ENCODE measurements around the gene WAPL. TPM values are rescaled to one million over a fixed set of nuclear protein-coding genes. Genes with fewer than 3 reads are reported as not detected.

WAPL gene
- total and polyA plus RNA-seq, 2 of the 13 experiments (the other 11 are each of a cell fraction or from before 2014, with no cell fraction given) = 13.2 to 43.5 TPM

DNA sequence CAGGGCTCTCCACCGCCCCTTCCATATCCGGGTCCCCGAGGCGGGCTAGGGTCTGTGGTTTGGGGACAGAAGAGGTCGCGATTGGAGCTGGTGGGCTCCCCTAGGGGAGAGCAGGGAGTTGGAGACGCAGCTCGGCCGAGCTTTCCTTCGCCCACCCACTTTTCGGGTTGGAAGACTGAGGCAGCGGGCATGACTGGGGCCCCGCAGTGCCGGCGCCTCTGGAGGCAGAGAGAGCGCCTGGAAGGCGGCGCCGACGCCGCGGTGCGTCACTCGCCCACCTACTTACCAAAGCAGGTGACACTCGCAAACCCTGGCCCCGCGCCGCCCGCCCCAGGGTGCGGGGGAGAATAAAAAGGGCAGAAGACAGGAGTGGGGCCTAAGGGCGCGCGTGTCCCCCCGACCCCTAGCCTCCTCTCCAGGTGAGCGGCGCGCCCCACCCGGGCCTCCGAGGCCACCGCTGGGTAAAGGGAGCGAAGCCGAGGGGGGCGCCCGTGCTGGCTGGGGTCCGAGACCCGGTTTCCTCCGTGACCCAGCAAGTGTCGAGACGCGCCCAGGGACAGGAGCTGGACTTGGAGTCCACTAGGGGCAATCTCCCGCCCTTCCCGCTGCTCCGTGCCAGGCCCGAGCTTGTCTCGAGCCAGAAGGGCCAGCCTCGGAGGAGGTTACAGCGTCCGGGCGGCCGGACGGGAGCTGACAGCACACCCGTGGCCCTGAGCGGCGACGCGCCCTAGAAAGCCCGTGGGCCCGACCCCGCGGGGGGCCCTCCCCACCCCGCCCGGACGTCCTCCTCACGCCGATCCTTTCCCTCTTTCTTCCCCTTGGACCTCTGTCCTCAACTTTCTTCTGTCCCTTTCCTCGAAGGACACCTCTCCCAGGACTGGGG is 120.6 kb downstream of the WAPL start (continued):
- TF ChIP-seq, protein P1, sequence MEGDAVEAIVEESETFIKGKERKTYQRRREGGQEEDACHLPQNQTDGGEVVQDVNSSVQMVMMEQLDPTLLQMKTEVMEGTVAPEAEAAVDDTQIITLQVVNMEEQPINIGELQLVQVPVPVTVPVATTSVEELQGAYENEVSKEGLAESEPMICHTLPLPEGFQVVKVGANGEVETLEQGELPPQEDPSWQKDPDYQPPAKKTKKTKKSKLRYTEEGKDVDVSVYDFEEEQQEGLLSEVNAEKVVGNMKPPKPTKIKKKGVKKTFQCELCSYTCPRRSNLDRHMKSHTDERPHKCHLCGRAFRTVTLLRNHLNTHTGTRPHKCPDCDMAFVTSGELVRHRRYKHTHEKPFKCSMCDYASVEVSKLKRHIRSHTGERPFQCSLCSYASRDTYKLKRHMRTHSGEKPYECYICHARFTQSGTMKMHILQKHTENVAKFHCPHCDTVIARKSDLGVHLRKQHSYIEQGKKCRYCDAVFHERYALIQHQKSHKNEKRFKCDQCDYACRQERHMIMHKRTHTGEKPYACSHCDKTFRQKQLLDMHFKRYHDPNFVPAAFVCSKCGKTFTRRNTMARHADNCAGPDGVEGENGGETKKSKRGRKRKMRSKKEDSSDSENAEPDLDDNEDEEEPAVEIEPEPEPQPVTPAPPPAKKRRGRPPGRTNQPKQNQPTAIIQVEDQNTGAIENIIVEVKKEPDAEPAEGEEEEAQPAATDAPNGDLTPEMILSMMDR (CRISPR knock-in tag; IDR thresholded peaks at IDR 0.05) = peak; percentile 35; the same call in 1 of the 2 replicates
- TF ChIP-seq ZNF124 (CRISPR knock-in tag; IDR thresholded peaks at IDR 0.05) (0 out of 2 replicates have a peak, but pooled peaks have one; percentile 25), ZNF292 (CRISPR knock-in tag; IDR thresholded peaks at IDR 0.05; ENCODE audit: borderline replicate concordance, low read depth) (peak; percentile 7; the same call in 1 of the 2 replicates), ZNF451 (CRISPR knock-in tag; IDR thresholded peaks at IDR 0.05) (0 out of 2 replicates have a peak, but pooled peaks have one; percentile 70), ZNF777 (CRISPR knock-in tag; IDR thresholded peaks at IDR 0.05) (peak; percentile 59; the same call in 1 of the 2 replicates), TOE1 (CRISPR knock-in tag; IDR thresholded peaks at IDR 0.05) (no peak), PRPF4 (IDR thresholded peaks at IDR 0.05; ENCODE audit: low read depth, low read length, poor library complexity, severe bottlenecking) (no peak), PCBP1 (IDR thresholded peaks at IDR 0.05; ENCODE audit: borderline replicate concordance, low read depth, low read length) (peak; percentile 30; the same call in 1 of the 2 replicates), ZNF556 (CRISPR knock-in tag; IDR thresholded peaks at IDR 0.05; ENCODE audit: borderline replicate concordance) (0 out of 2 replicates have a peak, but pooled peaks have one; percentile 4), FIP1L1 (IDR thresholded peaks at IDR 0.05; ENCODE audit: borderline replicate concordance, insufficient read depth, low read depth, low read length) (no peak), PHF20 (CRISPR knock-in tag; IDR thresholded peaks at IDR 0.05) (0 out of 2 replicates have a peak, but pooled peaks have one; percentile 21), ZNF232 (CRISPR knock-in tag; IDR thresholded peaks at IDR 0.05; ENCODE audit: borderline replicate concordance) (0 out of 2 replicates have a peak, but pooled peaks have one; percentile 8), HES4 (CRISPR knock-in tag; IDR thresholded peaks at IDR 0.05; ENCODE audit: borderline replicate concordance) (0 out of 2 replicates have a peak, but pooled peaks have one; percentile 27), ELF4 (CRISPR knock-in tag; IDR thresholded peaks at IDR 0.05; ENCODE audit: borderline replicate concordance) (0 out of 2 replicates have a peak, but pooled peaks have one; percentile 33), TBX2 (CRISPR knock-in tag; IDR thresholded peaks at IDR 0.05; ENCODE audit: borderline replicate concordance) (peak; percentile 12), SOX13 (IDR thresholded peaks at IDR 0.05) (no peak), SOX13 (CRISPR knock-in tag; conservative IDR thresholded peaks at IDR 0.05 in 1 of 2, IDR thresholded peaks at IDR 0.05 in 1 of 2) (no peak), ATF7-NPFF (CRISPR knock-in tag; IDR thresholded peaks at IDR 0.05; ENCODE audit: low read depth) (peak; percentile 42; the same call in 1 of the 2 replicates), SPEN (CRISPR knock-in tag; IDR thresholded peaks at IDR 0.05; ENCODE audit: low read depth) (0 out of 2 replicates have a peak, but pooled peaks have one; percentile 28)
- TF ChIP-seq, protein P2, sequence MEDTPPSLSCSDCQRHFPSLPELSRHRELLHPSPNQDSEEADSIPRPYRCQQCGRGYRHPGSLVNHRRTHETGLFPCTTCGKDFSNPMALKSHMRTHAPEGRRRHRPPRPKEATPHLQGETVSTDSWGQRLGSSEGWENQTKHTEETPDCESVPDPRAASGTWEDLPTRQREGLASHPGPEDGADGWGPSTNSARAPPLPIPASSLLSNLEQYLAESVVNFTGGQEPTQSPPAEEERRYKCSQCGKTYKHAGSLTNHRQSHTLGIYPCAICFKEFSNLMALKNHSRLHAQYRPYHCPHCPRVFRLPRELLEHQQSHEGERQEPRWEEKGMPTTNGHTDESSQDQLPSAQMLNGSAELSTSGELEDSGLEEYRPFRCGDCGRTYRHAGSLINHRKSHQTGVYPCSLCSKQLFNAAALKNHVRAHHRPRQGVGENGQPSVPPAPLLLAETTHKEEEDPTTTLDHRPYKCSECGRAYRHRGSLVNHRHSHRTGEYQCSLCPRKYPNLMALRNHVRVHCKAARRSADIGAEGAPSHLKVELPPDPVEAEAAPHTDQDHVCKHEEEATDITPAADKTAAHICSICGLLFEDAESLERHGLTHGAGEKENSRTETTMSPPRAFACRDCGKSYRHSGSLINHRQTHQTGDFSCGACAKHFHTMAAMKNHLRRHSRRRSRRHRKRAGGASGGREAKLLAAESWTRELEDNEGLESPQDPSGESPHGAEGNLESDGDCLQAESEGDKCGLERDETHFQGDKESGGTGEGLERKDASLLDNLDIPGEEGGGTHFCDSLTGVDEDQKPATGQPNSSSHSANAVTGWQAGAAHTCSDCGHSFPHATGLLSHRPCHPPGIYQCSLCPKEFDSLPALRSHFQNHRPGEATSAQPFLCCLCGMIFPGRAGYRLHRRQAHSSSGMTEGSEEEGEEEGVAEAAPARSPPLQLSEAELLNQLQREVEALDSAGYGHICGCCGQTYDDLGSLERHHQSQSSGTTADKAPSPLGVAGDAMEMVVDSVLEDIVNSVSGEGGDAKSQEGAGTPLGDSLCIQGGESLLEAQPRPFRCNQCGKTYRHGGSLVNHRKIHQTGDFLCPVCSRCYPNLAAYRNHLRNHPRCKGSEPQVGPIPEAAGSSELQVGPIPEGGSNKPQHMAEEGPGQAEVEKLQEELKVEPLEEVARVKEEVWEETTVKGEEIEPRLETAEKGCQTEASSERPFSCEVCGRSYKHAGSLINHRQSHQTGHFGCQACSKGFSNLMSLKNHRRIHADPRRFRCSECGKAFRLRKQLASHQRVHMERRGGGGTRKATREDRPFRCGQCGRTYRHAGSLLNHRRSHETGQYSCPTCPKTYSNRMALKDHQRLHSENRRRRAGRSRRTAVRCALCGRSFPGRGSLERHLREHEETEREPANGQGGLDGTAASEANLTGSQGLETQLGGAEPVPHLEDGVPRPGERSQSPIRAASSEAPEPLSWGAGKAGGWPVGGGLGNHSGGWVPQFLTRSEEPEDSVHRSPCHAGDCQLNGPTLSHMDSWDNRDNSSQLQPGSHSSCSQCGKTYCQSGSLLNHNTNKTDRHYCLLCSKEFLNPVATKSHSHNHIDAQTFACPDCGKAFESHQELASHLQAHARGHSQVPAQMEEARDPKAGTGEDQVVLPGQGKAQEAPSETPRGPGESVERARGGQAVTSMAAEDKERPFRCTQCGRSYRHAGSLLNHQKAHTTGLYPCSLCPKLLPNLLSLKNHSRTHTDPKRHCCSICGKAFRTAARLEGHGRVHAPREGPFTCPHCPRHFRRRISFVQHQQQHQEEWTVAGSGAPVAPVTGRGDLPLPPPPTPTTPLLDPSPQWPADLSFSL (CRISPR knock-in tag; IDR thresholded peaks at IDR 0.05) = no peak
